ENCODE data around the gene ARID3B. TPM values are rescaled to one million over a fixed set of nuclear protein-coding genes. Genes with fewer than 3 reads are reported as not detected.

The ARID3B gene
- total and polyA plus RNA-seq, 7 donors = 1.8 to 5.5 (median 3.0) TPM

GRCh38 chr15:74619916-74620635, 79.1 kb downstream of the ARID3B start:
- Histone ChIP-seq H3K9me3 (no peaks in the 10 kb centered on the region), H3K27ac (no peak overlapping the region), H3K4me3 (no peak overlapping the region), H3K27me3 (ENCODE audit: insufficient read depth in 3 of 3, low read length in 2 of 3) (no peaks in the 10 kb centered on the region), H3K36me3 (ENCODE audit: insufficient read depth in 1 of 2, low read depth in 1 of 2) (peaks cover 24 to 68% of the 10 kb centered on the region in 2 donors), H3K4me1 (peaks cover 39% of the 10 kb centered on the region)
- 86 to 92% (median 86%) methylated on average over 27 of the region's 27 CpGs for WGBS, 3 donors
- no peak for TF ChIP-seq CTCF (IDR thresholded peaks at IDR 0.05)
- DNase-seq (peak in 1 of 2 donors; percentile 56), ATAC-seq (no peak)
- intact Hi-C loops (cut with DNase I) = no loop called here

DNA sequence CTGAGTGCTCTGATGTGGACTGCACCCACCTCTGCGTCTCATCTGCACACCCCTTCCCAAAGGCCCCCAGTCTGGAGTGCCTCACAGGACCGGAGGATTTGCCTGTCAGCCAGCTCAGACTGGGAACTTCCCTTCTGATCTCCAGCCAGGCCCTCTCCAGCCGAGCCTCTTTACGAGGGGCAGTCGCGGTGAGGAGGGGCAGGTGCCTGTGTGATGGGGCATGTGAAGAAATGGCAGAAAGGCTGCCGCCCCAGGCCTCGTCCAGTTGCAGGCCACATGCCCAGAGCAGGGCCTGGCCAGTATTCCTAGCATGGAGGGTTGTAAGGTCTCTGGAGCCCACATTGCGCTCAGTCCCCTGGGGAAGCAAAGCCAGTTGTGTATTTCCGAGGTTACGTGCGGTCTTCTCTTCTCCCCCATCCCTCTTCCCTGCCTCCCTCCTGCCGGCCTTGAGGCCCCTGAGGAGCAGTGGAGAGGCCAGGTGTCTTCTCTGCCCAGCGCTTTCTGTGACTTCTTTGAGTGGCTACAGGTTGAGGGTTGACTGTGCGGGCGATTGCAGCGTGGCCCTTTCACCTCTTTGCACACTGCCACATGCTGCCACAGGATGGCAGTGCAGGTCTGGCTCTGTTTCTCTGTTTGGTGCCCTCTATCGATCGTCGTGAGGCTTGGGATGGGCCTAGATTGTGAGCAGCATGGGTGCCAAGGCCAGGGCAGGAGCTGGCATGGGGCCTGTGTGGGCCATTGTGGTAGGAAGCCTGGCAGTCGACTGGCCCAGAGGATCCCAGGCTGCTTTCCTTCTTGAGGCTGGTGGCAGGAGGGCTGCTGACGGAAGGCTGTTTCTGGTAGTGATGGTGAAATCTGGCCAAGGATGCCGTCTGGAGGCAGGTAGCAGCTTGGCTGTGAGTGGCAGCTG, 79.9 kb downstream of the ARID3B start:
- H3K4me3 ChIP-seq = no peak overlapping the region
- H3K4me1 ChIP-seq = peaks cover 39% of the 10 kb centered on the region
- H3K27ac ChIP-seq = no peak overlapping the region
- peak; percentile 66 to 82 for DNase-seq
- no peaks in the 10 kb centered on the region for H3K27me3 ChIP-seq (ENCODE audit: insufficient read depth in 3 of 3, low read length in 2 of 3)
- H3K9me3 ChIP-seq = no peaks in the 10 kb centered on the region
- peak; percentile 58 to 77 (median 70) for ATAC-seq
- WGBS, 3 donors = 50 to 56% (median 51%) methylated on average over 22 to 23 of the region's 23 CpGs
- TF ChIP-seq CTCF (IDR thresholded peaks at IDR 0.05) = peak; percentile 63
- intact Hi-C loops (cut with DNase I) = no loop called here
- H3K36me3 ChIP-seq (ENCODE audit: insufficient read depth in 1 of 2, low read depth in 1 of 2) = peaks cover 24 to 76% of the 10 kb centered on the region in 2 donors

- DNase-seq = no peak
- no peaks in the 10 kb centered on the region for H3K9me3 ChIP-seq
- 80 to 83% (median 83%) methylated on average over 16 of the region's 16 CpGs for WGBS, 3 donors
- no peak overlapping the region for H3K27ac ChIP-seq
- peak in 2 of 4 donors; percentile 2 to 4 for ATAC-seq
- TF ChIP-seq CTCF (IDR thresholded peaks at IDR 0.05) = no peak
- intact Hi-C loops (cut with DNase I) = no loop called here
- H3K27me3 ChIP-seq (ENCODE audit: insufficient read depth in 3 of 3, low read length in 2 of 3) = no peaks in the 10 kb centered on the region
- H3K4me1 ChIP-seq = peaks cover 39% of the 10 kb centered on the region
- H3K36me3 ChIP-seq (ENCODE audit: insufficient read depth in 1 of 2, low read depth in 1 of 2) = peaks cover 24 to 83% of the 10 kb centered on the region in 2 donors
- no peak overlapping the region for H3K4me3 ChIP-seq
These were observed 80.5 kb downstream of the ARID3B start for GRCh38 chr15:74621546-74621920.

DNA sequence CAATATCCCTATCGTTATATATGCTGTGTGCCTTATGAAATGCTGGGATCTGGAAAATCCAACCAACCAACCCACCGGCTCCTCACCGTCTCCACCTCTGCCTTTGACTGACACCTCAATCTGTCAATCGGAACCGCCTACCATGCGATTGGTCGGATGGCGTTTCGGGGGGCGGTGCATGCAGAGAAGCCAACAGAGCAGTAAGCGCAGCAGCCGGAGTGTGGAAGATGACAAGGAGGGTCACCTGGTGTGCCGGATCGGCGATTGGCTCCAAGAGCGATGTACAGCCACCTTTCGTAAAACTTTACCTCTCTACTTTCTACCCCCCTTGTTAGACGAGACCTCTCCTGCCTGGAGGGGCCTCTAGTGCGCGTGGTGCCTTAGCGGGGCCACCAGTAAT, 80.9 kb downstream of the ARID3B start:
- Histone ChIP-seq H3K4me1 (peaks cover 36% of the 10 kb centered on the region), H3K4me3 (no peak overlapping the region), H3K9me3 (no peaks in the 10 kb centered on the region), H3K27ac (no peak overlapping the region), H3K36me3 (ENCODE audit: insufficient read depth in 1 of 2, low read depth in 1 of 2) (peaks cover 24 to 87% of the 10 kb centered on the region in 2 donors), H3K27me3 (ENCODE audit: insufficient read depth in 3 of 3, low read length in 2 of 3) (no peaks in the 10 kb centered on the region)
- no peak for TF ChIP-seq CTCF (IDR thresholded peaks at IDR 0.05)
- no peak for DNase-seq
- WGBS, 3 donors = 85 to 89% (median 85%) methylated on average over 21 of the region's 21 CpGs
- intact Hi-C loops (cut with DNase I) = no loop called here
- ATAC-seq = no peak

Measured in psoas muscle (tissue), 8 donors.